Small intestine (tissue), 7 donors: Measurements from ENCODE around the gene SERPINA4. TPM values are rescaled to one million over a fixed set of nuclear protein-coding genes. Genes with fewer than 3 reads are reported as not detected.

Source experiments
- DNase-seq, 2 donors: peaks; one replicate each; pipeline versions ENCODE4 v3.0.0 to v3.0.0-alpha.2; 2013
- FAIRE-seq: peaks from 2 replicates; lab custom pipeline; 2012; peaks lifted over from hg19 to GRCh38; lab: Jason Lieb, UNC
- H3K27ac ChIP-seq, 3 donors: one replicate each; pipeline ENCODE4 v1.5.1; 2013; ENCODE audit warnings: low read length in 2 of 3, mild to moderate bottlenecking in 2 of 3, control low read depth in 1 of 3, inconsistent platforms in 1 of 3, low read depth in 1 of 3, moderate library complexity in 1 of 3
- H3K27me3 ChIP-seq, 3 donors: one replicate each; pipeline ENCODE4 v1.6.1; 2013; ENCODE audit warnings: low read length in 3 of 3, inconsistent platforms in 1 of 3; ENCODE audit not compliant: control insufficient read depth in 3 of 3, insufficient read depth in 3 of 3
- H3K36me3 ChIP-seq, 3 donors: one replicate each; pipeline ENCODE4 v1.6.1; 2013; ENCODE audit warnings: low read length in 3 of 3, inconsistent platforms in 1 of 3, low read depth in 1 of 3, mild to moderate bottlenecking in 1 of 3, moderate library complexity in 1 of 3; ENCODE audit not compliant: control insufficient read depth in 3 of 3, insufficient read depth in 2 of 3
- H3K4me1 ChIP-seq, 3 donors: one replicate each; pipeline ENCODE4 v1.6.1; 2013; ENCODE audit warnings: low read length in 2 of 3, inconsistent platforms in 1 of 3, low read depth in 1 of 3, mild to moderate bottlenecking in 1 of 3, moderate library complexity in 1 of 3; ENCODE audit not compliant: control insufficient read depth in 3 of 3, insufficient read depth in 2 of 3
- H3K4me3 ChIP-seq, 3 donors: one replicate each; pipeline ENCODE4 v1.5.1; 2013; ENCODE audit warnings: low read length in 3 of 3, control low read depth in 1 of 3, inconsistent platforms in 1 of 3, low read depth in 1 of 3, mild to moderate bottlenecking in 1 of 3, moderate library complexity in 1 of 3
- H3K9me3 ChIP-seq, 2 donors: one replicate each; pipeline ENCODE4 v1.6.1; 2013; ENCODE audit warnings: low read depth in 1 of 2, low read length in 1 of 2; ENCODE audit not compliant: control insufficient read depth in 2 of 2, insufficient read depth in 1 of 2
- WGBS, 3 donors: extraction: QIAGEN DNeasy Blood & Tissue Kit; methylation state at CpG; one replicate each; pipeline ENCODE4 v1.1.7; 2013; 5-methylcytosine and 5-hydroxymethylcytosine counted together
- polyA plus RNA-seq, 4 donors: library from polyadenylated mRNA; stranded (reverse) in 3 of 4; unstranded in 1 of 4; fragments of 200-250 nt in 3 of 4; fragments of 120-200 nt in 1 of 4; gene quantifications; one replicate each; pipeline versions ENCODE4 v1.2.1 to v1.2.3, GENCODE V29; 2013
- donor health status: healthy with polysubstance abuse.
- donor health status: control.
- donor health status: control.
- donor health status: Bipolar disorder and iron deficiency.
- donor health status: healthy.

The SERPINA4 gene
- polyA plus RNA-seq, 4 donors = 1.2 to 98.2 TPM; not detected in 2

- WGBS, 3 donors = 81 to 90% (median 90%) methylated on average over 9 of the region's 9 CpGs
Observed at GRCh38 chr14:94568186-94568585, 6.9 kb downstream of the SERPINA4 start.

GRCh38 chr14:94569381-94570001 lies 8.2 kb downstream of the SERPINA4 start:
- DNase-seq (no peak), FAIRE-seq (no peak)
- H3K27ac ChIP-seq = no peak overlapping the region
- H3K36me3 ChIP-seq = peaks cover 0 to 10% (median 0%) of the 10 kb centered on the region in 3 donors
- H3K4me1 ChIP-seq = peaks cover 0 to 7% (median 0%) of the 10 kb centered on the region in 3 donors
- H3K27me3 ChIP-seq = no peaks in the 10 kb centered on the region
- H3K9me3 ChIP-seq = peaks cover 0 to 4% of the 10 kb centered on the region in 2 donors
- H3K4me3 ChIP-seq = no peak overlapping the region
- WGBS, 3 donors = 82 to 88% (median 84%) methylated on average over 20 of the region's 20 CpGs

More at GRCh38 chr14:94568186-94568585, 6.9 kb downstream of the SERPINA4 start:
- DNase-seq (no peak), FAIRE-seq (no peak)
- Histone ChIP-seq H3K27me3 (no peaks in the 10 kb centered on the region), H3K9me3 (peaks cover 0 to 4% of the 10 kb centered on the region in 2 donors), H3K4me3 (no peak overlapping the region), H3K36me3 (peaks cover 0 to 13% (median 0%) of the 10 kb centered on the region in 3 donors), H3K27ac (no peak overlapping the region), H3K4me1 (peaks cover 0 to 4% (median 0%) of the 10 kb centered on the region in 3 donors)

DNA sequence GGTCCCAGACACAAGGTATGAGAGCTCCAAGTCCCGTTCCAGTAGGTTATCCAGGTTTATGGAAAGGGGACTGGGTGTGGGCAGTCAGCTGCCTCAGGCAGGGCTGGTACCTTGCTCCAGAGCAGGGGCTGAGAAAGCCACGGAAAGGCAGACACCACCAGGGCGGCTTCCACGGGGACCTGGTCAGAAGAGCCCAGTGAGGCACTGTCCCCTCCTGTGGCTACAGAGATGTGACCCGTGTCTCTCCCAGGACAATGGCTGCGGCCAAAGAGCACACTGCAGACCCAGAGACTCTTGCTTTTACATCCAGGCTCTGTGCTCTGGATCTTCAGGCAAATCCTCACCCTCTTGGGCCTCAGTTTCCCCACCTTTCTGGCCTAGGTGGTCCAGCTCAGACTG lies 8.8 kb downstream of the SERPINA4 start:
- Histone ChIP-seq H3K4me3 (no peak overlapping the region), H3K36me3 (peaks cover 0 to 10% (median 0%) of the 10 kb centered on the region in 3 donors), H3K27ac (no peak overlapping the region), H3K9me3 (peaks cover 0 to 2% of the 10 kb centered on the region in 2 donors), H3K4me1 (peaks cover 0 to 7% (median 0%) of the 10 kb centered on the region in 3 donors), H3K27me3 (no peaks in the 10 kb centered on the region)
- FAIRE-seq (no peak), DNase-seq (no peak)
- WGBS, 3 donors = 87% methylated on average over 6 of the region's 6 CpGs

DNA sequence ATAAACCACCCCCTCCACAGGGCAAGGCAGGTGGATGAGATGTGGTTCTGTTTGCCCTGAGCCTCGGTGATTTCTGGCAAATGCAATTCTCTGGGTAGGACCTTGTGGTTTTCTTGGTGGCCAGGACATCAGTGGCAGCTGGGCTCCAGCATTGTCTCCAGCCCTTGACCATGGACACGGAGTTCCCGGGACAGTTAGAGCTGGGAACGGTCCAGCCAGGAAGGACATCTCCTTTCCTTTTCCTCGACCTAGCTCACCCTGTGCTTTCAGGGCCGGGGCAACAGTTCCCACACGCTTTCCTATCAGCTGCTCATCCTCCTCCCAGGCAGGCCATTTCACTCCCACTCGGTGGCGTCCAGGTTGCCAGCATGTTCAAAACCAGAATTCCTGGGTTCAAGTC lies 9.2 kb downstream of the SERPINA4 start:
- Histone ChIP-seq H3K4me3 (no peak overlapping the region), H3K36me3 (peaks cover 0 to 10% (median 0%) of the 10 kb centered on the region in 3 donors), H3K9me3 (no peaks in the 10 kb centered on the region), H3K4me1 (peaks cover 0 to 7% (median 0%) of the 10 kb centered on the region in 3 donors), H3K27ac (no peak overlapping the region), H3K27me3 (no peaks in the 10 kb centered on the region)
- DNase-seq = no peak
- FAIRE-seq = no peak
- 77 to 87% (median 87%) methylated on average over 9 of the region's 9 CpGs for WGBS, 3 donors

GRCh38 chr14:94571395-94571794 lies 10.2 kb downstream of the SERPINA4 start:
- Histone ChIP-seq H3K27ac (peak overlapping the region in 1 of 3 donors; percentile 1), H3K36me3 (peaks cover 0 to 10% (median 0%) of the 10 kb centered on the region in 3 donors), H3K27me3 (no peaks in the 10 kb centered on the region), H3K9me3 (no peaks in the 10 kb centered on the region), H3K4me3 (no peak overlapping the region), H3K4me1 (peaks cover 0 to 7% (median 0%) of the 10 kb centered on the region in 3 donors)
- DNase-seq = no peak
- FAIRE-seq = no peak
- WGBS, 3 donors = 48 to 77% (median 73%) methylated on average over 7 of the region's 7 CpGs

- Histone ChIP-seq H3K9me3 (no peaks in the 10 kb centered on the region), H3K27me3 (no peaks in the 10 kb centered on the region), H3K4me3 (no peak overlapping the region), H3K27ac (peak overlapping the region in 1 of 3 donors; percentile 1), H3K36me3 (peaks cover 0 to 10% (median 0%) of the 10 kb centered on the region in 3 donors), H3K4me1 (peaks cover 0 to 7% (median 0%) of the 10 kb centered on the region in 3 donors)
- DNase-seq (no peak), FAIRE-seq (no peak)
- WGBS, 3 donors = 78 to 86% (median 85%) methylated on average over 6 of the region's 6 CpGs
Observed at GRCh38 chr14:94571950-94572349, 10.7 kb downstream of the SERPINA4 start.

DNA sequence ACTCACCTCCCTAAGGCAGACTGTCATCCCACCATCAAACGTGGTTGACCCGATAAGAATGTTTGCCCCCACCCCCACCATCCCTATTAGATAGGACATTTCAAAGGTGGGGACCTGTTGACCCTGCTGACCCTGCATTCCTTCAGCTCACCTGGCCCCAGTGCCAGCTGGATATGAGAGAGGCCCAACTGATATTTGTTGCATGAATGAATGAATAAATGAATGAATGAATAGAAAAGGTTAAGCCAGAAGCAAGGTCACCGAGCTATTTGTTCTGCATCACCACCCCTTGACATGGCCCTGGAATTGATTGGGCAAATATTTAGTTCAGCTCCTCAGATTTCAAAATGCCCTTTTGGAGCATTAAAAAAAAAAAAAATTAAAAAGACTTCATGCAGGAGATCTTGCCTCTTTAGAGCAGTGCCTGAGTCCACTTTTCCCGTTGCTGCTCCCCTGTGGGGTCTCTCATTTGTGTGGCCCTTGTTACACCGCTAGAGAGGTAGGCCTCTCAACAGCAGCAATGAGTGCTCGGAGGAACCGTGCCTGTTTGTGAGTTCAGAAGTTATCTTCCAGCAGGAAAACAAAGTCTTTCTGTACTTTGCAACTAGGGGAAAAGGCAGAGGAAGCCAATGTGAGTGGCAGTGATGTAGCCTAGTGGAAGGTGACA lies 11.5 kb downstream of the SERPINA4 start:
- Histone ChIP-seq H3K9me3 (no peaks in the 10 kb centered on the region), H3K27ac (no peak overlapping the region), H3K36me3 (peaks cover 0 to 10% (median 0%) of the 10 kb centered on the region in 3 donors), H3K4me1 (peaks cover 0 to 7% (median 0%) of the 10 kb centered on the region in 3 donors), H3K27me3 (no peaks in the 10 kb centered on the region), H3K4me3 (no peak overlapping the region)
- WGBS, 3 donors = 62 to 77% (median 63%) methylated on average over 7 of the region's 7 CpGs
- FAIRE-seq = no peak
- DNase-seq = peak in 1 of 2 donors; percentile 29

DNA sequence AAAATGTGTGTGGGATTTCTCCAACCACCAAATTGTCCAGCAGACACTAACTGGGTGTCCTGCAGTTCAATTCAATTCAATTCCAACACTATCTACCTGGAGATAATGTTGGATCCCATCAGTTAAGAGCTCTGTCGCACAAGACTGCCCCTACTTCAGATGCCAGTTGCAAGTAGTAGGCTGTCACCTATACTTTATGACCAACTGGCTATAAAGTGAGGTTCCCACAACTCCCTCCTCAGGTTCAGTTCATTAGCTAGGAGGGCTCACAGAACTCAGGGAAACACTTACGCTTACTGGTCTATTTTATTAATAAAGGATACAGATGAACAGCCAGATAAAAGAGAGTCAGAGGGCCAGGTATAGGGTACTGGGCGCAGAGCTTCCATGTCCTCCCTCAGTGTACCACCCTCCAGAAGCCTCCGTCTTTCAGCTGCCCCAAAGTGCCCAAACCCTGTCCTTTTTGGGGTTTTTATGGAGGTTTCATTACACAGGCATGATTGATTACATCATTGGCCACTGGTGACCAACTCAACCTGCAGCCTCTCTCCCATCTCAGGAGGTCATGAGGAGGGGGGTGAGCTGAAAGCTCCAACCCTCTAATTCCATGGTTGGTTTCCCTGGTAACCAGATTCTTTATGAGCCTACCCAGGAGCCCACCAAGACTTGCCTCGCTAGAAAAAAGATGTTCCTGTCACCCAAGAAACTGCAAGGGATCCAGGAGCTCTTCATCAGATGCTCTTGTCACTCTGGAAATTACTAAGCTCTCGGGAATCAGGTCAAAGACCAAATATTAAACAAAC lies 12.4 kb downstream of the SERPINA4 start:
- FAIRE-seq (no peak), DNase-seq (no peak)
- H3K9me3 ChIP-seq = no peaks in the 10 kb centered on the region
- no peak overlapping the region for H3K4me3 ChIP-seq
- H3K4me1 ChIP-seq = peaks cover 0 to 7% (median 0%) of the 10 kb centered on the region in 3 donors
- H3K36me3 ChIP-seq = peaks cover 0 to 8% (median 0%) of the 10 kb centered on the region in 3 donors
- H3K27me3 ChIP-seq = no peaks in the 10 kb centered on the region
- no peak overlapping the region for H3K27ac ChIP-seq
- WGBS, 3 donors = 79 to 83% (median 81%) methylated on average over 6 of the region's 6 CpGs
